Left lung (tissue), 10 donors: ENCODE results near the gene CTSO. TPM values are rescaled to one million over a fixed set of nuclear protein-coding genes. Genes with fewer than 3 reads are reported as not detected.

Experiments used
- ATAC-seq: fragments of 200-7000 bp; cut with Tn5 transposase; one replicate; pipeline ENCODE4 v1.9.1; 2020; ENCODE audit warnings: moderate library complexity
- DNase-seq, 4 donors: peaks; one replicate each; pipeline ENCODE4 v3.0.0-alpha.2; 2013 to 2020
- H3K27ac ChIP-seq, 2 donors: fragments of 200-600 bp; sonication (generic) in 1 of 2; one replicate each; pipeline versions ENCODE4 v1.5.0 to v1.8.0; 2020 to 2021
- H3K27me3 ChIP-seq, 2 donors: fragments of 200-600 bp; sonication (generic) in 1 of 2; one replicate each; pipeline versions ENCODE4 v1.5.0 to v1.8.0; 2020 to 2021
- H3K36me3 ChIP-seq, 2 donors: fragments of 200-600 bp; sonication (generic) in 1 of 2; one replicate each; pipeline versions ENCODE4 v1.5.0 to v1.8.0; 2020 to 2021
- H3K4me1 ChIP-seq, 2 donors: fragments of 200-600 bp; one replicate each; pipeline ENCODE4 v1.8.0; 2021
- H3K4me3 ChIP-seq, 2 donors: fragments of 200-600 bp; sonication (generic) in 1 of 2; one replicate each; pipeline versions ENCODE4 v1.5.0 to v1.8.0; 2020 to 2021; ENCODE audit warnings: mild to moderate bottlenecking in 1 of 2
- H3K9me3 ChIP-seq, 2 donors: fragments of 200-600 bp; sonication (generic) in 1 of 2; one replicate each; pipeline versions ENCODE4 v1.5.0 to v1.8.0; 2020 to 2021
- CTCF ChIP-seq, 2 donors: fragments of 200-600 bp; sonication (generic) in 1 of 2; IDR thresholded peaks; one replicate each; pipeline versions ENCODE4 v1.5.0 to v1.8.0; 2021; ENCODE audit warnings: antibody characterized with exemption in 2 of 2
- intact Hi-C, 2 donors: fragments of 100-400 bp; cut with DNase I; formaldehyde crosslinking; loops; one replicate each; pipeline versions ENCODE4 v1.11.2 to v1.14.2; 2022
- polyA plus RNA-seq, 6 donors: library from polyadenylated mRNA; unstranded; fragments of 120-200 nt; gene quantifications; one replicate each; pipeline ENCODE4 v1.2.1, GENCODE V29; 2013; ENCODE audit not compliant: insufficient read length in 6 of 6
- total RNA-seq, 2 donors: library from RNA; stranded (reverse); fragmentation: NEBNext Ultra II Directional; extraction: Animal tissue kit (Norgen Biotek cat#: 25700); gene quantifications; one replicate each; pipeline ENCODE4 v1.2.1, GENCODE V29; 2021
- donor health status: DM: no; HTN: yes; CAD: no.
- donor health status: DM: no; HTN: no; CAD: no.

Gene CTSO
- total and polyA plus RNA-seq, 8 donors, result 20.9 to 63.8 (median 57.3) TPM

- Histone ChIP-seq H3K27me3 (no peaks in the 10 kb centered on the region), H3K4me1 (no peaks in the 10 kb centered on the region), H3K36me3 (peaks cover 0 to 26% of the 10 kb centered on the region in 2 donors), H3K27ac (no peak overlapping the region), H3K4me3 (no peak overlapping the region), H3K9me3 (peaks cover 0 to 3% of the 10 kb centered on the region in 2 donors)
- no peak for TF ChIP-seq CTCF (IDR thresholded peaks at IDR 0.05)
- DNase-seq (no peak), ATAC-seq (no peak)
- intact Hi-C loops, result no loop called here
Observed at GRCh38 chr4:155929833-155930232, 23.8 kb downstream of the CTSO start.

GRCh38 chr4:155924637-155925036, 29.0 kb downstream of the CTSO start:
- intact Hi-C loops, result no loop called here
- no peak for TF ChIP-seq CTCF (IDR thresholded peaks at IDR 0.05)
- Histone ChIP-seq H3K4me1 (no peaks in the 10 kb centered on the region), H3K36me3 (peaks cover 0 to 26% of the 10 kb centered on the region in 2 donors), H3K9me3 (peaks cover 0 to 3% of the 10 kb centered on the region in 2 donors), H3K4me3 (no peak overlapping the region), H3K27me3 (no peaks in the 10 kb centered on the region), H3K27ac (no peak overlapping the region)
- DNase-seq (no peak), ATAC-seq (no peak)

DNA sequence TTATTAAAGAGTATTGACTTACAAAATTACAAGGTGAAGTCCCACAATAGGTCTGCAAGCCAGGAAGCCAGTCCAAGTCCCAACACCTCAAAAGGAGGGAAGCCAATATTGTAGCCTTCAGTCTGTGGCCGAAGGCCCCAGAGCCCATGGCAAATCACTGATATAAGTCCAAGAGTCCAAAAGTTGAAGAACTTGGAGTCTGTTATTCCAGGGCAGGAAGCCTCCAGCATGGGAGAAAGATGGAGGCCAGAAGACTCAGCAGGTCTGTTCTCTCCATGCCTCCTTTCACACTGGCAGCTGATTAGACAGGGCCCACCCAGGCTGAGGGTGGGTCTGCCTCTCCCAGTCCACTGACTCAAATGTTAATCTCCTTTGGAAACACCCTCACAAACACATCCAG, 32.1 kb downstream of the CTSO start:
- Histone ChIP-seq H3K4me1 (no peaks in the 10 kb centered on the region), H3K27me3 (no peaks in the 10 kb centered on the region), H3K9me3 (no peaks in the 10 kb centered on the region), H3K27ac (no peak overlapping the region), H3K4me3 (no peak overlapping the region), H3K36me3 (peaks cover 0 to 13% of the 10 kb centered on the region in 2 donors)
- ATAC-seq, result no peak
- DNase-seq, result no peak
- intact Hi-C loops, result no loop called here
- TF ChIP-seq CTCF (IDR thresholded peaks at IDR 0.05), result no peak

- H3K9me3 ChIP-seq, result no peaks in the 10 kb centered on the region
- no peaks in the 10 kb centered on the region for H3K27me3 ChIP-seq
- no peak overlapping the region for H3K4me3 ChIP-seq
- no peak for TF ChIP-seq CTCF (IDR thresholded peaks at IDR 0.05)
- ATAC-seq (no peak), DNase-seq (no peak)
- intact Hi-C loops, result no loop called here
- H3K36me3 ChIP-seq, result no peaks in the 10 kb centered on the region
- no peak overlapping the region for H3K27ac ChIP-seq
- no peaks in the 10 kb centered on the region for H3K4me1 ChIP-seq
Observed at GRCh38 chr4:155914782-155915181, 38.9 kb downstream of the CTSO start.

GRCh38 chr4:155911905-155912304, 41.8 kb downstream of the CTSO start:
- no peak for ATAC-seq
- H3K27me3 ChIP-seq, result no peaks in the 10 kb centered on the region
- no peak overlapping the region for H3K4me3 ChIP-seq
- no peak overlapping the region for H3K27ac ChIP-seq
- intact Hi-C loops, result no loop called here
- H3K36me3 ChIP-seq, result no peaks in the 10 kb centered on the region
- H3K4me1 ChIP-seq, result no peaks in the 10 kb centered on the region
- DNase-seq, result no peak
- H3K9me3 ChIP-seq, result no peaks in the 10 kb centered on the region
- TF ChIP-seq CTCF (IDR thresholded peaks at IDR 0.05), result no peak
